ENCODE measurements around the gene DMBT1.

Gene DMBT1

DNA sequence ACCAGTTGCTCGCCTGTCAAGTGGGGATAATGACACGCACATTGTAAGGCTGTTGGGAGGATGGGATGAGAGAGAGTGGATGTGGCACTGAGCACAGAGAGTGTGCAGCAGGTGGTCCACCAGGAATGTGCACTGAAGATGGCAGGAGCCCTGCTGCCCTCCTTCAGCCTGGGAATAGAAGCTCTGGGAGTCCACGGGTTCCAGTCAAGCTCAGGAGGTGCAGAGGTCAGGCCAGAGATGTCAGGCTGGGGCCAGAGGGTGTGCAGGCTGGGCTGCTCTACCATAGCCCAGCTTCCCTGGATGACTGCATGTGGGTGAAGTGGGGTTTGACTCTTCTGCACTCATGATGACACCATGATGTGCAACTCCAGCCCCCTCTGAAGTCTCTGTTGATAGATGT, 80.4 kb downstream of the DMBT1 start:
- DNase-seq = peak in 1 of 10 donors; percentile 59
- intact Hi-C loops (cut with DNase I) = no loop called here

DNA sequence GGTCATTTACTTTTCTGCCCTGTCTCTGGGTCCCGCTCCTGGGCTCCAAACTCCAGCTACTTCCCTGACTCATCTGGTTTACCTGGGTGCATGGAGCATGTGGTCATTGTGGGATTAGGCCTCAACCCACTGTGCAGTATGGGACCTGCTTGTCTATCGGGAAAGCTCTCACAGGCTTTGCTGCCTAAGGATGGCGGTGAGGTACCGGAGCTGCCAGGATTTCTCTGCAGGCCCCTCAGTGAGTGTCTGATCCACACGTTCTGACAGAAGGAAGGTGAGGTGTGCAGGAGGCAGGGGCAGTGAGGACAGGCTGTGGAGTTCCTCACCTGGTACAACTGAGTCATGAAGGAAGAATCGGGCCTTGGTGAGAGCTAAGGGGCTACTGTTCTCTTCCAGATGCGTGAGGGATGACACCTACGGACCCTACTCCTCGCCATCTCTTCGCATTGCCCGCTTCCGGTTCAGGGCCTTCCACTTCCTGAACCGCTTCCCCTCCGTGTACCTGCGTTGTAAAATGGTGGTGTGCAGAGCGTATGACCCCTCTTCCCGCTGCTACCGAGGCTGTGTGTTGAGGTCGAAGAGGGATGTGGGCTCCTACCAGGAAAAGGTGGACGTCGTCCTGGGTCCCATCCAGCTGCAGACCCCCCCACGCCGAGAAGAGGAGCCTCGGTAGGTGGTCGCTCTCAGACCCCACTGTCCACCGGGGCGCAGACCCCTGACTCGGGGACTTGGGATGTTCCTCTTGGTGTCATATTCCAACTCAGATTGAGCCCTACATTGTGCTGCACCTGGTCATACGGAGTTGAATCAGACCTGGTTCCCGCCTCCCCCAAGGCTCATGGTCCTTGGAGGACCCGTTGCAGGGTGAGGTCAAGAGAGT, 82.4 kb downstream of the DMBT1 start:
- intact Hi-C loops (cut with DNase I) = no loop called here
- peak in 1 of 10 donors; percentile 31 for DNase-seq

DNA sequence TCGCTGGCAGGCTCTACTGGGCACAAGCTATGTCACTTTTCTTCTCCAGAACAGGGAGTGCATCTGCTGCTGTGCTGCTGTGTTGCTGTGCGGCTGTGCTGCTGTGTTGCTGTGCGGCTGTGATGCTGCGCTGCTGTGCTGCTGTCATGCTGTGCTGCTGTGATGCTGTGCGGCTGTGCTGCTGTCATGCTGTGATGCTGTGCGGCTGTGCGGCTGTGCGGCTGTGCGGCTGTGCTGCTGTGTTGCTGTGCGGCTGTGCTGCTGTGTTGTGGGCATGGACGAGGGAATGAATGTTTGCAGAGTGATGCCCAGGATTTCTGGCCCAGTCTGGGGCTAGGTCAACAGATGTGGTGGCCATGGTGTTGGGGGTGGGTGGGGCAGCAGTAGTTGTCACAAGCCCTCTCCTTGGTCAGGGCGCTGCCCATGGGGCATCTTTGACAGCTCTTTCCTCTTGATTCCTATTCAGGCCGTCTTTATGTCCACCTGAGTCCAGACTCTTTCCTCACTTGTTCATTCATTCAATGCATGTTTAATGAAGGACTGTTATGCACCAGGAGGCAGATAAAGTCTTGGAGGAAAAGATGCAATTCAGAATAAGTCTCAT, 83.5 kb downstream of the DMBT1 start:
- intact Hi-C loops (cut with DNase I) = no loop called here

DNA sequence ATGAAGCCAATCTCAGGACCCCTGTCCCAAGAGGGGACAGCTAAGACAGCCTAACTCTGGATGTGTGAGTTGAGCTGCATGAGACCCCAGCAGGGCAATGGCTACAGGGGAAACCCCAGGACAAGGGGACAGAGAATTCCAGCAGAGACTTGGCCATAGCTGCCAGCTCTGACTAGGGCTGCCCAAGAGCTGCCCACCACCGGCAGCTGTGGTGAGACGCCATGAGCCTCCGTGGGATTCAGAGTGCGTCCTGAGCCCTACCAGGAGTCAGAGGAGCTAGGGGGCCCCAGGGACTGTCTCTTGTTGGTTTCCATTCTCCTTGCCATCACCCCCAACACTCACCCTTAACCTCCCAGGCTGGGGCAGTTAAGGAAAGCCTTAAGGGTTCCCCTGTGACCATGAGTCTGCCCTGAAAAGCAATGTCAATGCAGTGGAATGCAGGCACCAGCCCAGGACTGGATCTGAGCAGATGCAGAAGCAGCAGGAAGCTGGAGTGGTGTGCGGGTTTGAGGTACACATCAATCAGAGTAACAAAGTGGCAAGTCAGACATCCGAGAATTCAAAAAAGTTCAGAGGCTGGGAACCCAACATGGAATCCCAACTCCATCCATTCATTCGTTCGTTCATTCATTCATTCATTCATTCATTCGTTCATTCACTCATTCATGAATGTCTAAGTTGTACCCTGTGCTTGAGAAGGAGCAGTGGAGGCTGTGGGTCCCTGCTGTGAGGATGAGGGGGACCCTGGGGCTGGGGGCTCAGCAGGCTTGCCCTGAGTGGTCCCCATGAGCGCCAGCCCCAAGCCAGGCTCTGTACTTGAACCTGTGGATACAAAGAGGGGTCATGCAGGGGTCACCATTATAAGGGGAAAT, 86.2 kb downstream of the DMBT1 start:
- DNase-seq = peak in 1 of 10 donors; percentile 51

More for the DNA sequence above, 83.5 kb downstream of the DMBT1 start:
- DNase-seq = peak in 1 of 10 donors; percentile 29

DNA sequence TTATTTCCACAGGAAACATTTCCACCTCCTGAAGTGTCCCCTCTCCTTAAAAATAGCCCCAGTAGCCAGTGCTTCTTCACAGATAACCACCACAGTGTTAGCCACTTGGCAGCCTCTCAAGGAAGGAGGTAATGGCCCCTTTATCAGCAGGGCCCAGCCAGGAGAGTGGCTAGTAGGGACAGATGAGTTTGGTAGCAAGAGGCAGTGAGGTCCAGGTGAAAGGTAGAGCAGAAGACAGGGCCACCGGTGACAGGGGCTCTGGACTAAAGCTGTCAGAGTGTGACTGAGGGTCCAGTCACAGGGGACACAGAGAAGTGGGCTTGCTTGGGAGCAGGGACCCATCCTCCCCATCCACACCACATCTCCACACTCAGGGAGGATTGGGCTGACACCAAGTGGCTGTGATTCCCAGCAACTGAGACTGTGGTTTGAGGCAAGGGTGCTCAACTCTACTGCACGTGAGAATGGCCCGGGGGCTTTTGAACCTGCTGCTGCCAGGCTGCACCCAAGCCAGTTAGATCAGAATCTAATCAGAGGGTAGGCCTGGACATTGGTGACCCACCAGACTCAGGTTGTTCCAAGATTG, 86.9 kb downstream of the DMBT1 start:
- peak in 1 of 10 donors; percentile 74 for DNase-seq
- intact Hi-C loops (cut with DNase I) = no loop called here

More for the DNA sequence above, 86.2 kb downstream of the DMBT1 start:
- intact Hi-C loops (cut with DNase I) = no loop called here

DNA sequence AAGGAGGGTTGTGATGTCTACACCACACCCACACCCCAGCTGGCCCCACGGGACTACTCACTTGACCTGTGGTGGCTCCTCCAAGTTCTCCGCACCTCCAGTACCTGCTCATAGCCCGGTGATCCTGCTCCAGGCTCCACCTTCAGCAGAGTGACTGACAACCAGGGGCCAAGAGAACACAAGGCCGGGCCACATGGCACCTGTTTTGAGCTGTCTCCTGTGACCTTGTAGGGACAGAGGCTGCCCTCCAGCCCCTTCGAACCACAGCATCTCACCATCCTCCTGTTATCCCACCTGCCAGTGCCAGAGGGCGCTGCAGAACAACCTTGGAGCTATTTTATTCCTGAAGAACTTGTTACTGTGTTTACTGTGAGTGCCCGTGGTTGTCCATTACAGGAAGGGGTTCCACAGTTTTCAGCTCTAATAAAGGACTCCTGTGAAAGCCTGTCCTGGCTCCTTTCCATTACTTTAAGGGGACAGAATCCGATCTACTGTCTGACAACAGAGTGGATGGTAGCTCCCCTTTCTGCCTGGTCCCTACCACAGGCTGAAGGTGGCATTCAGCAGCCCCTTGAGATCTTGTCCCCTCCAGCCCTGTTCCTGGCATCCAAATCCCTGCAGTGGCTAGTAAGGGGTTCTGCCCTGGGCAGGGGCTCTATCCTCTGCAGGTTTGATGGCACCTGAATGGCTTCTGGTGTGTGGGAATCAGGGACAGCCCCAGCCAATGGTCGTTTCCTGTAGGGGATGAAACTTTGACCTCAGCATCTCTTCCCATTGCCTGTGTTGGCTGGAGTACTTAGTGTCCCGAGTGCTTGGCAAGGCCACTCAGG, 88.3 kb downstream of the DMBT1 start:
- intact Hi-C loops (cut with DNase I) = loop anchor here (2.0 kb wide), 1 partner anchor 58 kb away; no protein-coding TSS in a partner anchor

DNA sequence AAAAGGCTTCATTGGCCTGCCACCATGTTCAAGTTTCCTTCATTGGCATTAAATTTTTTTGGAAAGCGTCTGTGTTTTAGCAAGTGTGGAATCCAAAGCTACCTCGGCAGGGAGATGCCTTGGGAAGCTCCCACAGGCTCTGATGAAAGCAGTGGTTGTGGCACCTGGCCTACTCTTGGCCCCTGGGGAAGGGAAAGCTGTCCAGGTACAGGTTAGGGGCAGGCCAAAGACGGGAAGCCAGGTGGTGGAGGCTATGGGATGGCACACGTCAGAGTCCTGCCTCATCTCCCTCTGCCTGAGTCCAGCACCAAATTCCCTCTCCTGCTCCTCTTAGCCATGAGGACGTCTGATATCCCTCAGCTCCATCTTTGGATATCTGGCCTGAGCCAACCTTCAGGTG, 89.3 kb downstream of the DMBT1 start:
- intact Hi-C loops (cut with DNase I) = loop anchor here (2.0 kb wide), 1 partner anchor 57 kb away; no protein-coding TSS in a partner anchor
- DNase-seq = peak in 1 of 10 donors; percentile 49

More for the DNA sequence above, 88.3 kb downstream of the DMBT1 start:
- peak in 7 of 10 donors; percentile 67 to 94 (median 69) for DNase-seq

DNA sequence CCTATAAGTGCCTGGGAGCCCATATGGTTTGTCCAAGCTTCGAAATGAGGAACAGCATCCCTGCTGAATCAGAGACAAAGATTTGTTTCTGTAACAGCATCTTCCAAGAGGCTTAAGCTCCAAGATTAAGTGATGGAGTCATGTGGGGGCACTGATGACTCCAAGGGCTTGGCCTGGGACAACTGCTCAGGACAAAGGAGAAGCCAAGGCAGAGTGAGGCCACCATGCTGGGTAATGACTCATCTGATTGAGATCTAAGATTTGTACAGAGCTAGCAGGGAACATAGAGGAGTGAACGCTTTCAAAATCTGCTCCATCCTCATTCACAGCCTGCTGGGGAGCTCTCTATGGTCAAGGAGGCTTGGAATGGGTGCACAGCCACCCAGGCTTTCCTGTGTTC, 89.8 kb downstream of the DMBT1 start:
- intact Hi-C loops (cut with DNase I) = no loop called here
- peak in 1 of 10 donors; percentile 45 for DNase-seq

DNA sequence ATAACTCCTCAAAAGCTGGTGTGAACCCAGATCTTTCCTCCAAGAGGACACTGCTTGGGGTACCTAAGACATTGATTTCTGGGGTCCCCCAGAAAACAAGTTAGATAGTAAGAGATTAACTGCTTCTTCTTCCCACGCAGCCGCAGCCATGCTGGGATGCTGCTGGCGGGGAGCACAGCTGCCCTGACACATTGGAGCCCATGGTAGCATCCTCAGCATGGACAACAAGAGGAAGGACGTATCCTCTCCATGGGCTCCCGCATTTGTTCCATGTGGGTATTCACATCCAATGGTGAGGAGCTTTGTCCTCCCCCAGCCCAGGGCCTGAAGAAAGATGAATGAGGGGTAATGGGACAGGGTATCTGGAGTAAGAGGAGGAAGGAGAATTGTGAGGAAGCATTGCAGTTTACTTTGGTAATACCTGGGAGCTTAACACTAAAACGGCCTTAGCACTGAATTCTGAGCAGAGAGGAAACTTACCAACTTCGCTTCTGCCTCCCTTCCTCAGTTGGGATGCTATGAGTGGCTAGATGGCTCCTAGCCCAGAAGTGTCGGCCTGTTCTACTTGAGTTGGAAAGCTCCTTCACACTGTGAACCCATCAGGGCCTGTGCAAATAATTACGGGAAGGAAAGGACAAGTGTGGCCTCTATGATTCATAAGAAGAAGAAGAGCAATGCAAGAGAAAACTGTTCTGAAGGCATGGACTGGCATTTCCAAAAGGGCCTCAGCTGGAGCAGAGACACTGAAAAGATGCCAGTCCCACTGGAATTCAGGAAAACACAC, 95.2 kb downstream of the DMBT1 start:
- intact Hi-C loops (cut with DNase I) = no loop called here
- peak in 1 of 10 donors; percentile 51 for DNase-seq

DNA sequence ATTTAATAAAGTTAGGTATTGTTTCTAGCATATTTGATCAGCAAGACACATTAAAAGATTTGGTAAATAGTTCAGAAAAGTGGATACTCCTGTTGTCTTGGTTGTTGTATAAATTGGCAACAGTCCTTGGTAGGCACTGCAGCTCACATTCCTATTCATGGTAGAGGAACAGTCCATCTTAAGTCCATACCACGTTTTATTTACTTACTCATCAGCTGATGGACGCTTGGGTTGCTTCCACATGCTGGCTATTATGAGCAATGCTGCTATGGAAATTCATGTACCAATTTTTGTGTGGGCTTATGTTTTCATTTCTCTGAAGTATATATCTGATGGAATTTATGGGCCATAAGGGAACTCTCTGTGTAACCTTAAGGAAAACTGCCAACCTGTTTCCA, 95.8 kb downstream of the DMBT1 start:
- intact Hi-C loops (cut with DNase I) = no loop called here
- DNase-seq = no peak

DNA sequence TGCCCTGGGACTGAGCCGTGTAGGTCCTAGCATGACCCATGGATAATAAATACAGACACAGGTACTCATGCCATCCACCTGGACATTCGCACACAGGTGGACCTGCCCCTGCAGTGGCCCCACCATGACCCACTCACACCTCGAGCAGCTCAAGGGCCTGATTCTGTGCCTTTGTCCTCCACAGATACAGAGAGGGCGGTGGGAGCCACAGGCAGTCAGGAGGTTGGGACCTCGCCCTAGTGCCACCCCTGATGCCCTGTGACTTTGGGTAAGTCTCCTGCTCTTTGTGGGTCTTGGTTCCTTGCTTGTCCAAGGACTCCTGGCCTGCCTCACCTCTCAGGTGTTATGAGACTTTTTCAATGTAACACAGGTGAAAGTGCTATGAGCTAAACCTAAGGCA, 96.2 kb downstream of the DMBT1 start:
- DNase-seq = peak in 1 of 10 donors; percentile 32
- intact Hi-C loops (cut with DNase I) = no loop called here

DNA sequence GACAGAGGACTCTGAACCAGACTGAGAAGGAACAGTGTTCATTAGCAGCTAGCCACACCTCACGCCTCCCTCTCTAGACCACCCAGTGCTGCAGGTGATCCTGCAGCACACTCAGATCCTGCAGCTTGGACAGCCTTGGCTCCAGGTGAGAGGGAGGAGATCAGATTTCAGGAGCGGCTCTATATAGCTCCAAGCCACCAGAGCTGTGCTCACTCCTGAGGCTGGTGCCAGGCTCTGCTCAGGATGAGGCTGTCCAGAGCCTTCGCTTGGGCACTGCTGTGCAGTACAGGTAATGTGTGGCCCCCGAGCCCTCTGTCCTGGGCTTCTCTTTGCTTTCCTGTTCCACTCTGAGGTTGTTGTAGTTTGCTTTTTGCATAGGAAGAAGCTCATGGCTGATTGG, 96.7 kb downstream of the DMBT1 start:
- peak in 1 of 10 donors; percentile 72 for DNase-seq
- intact Hi-C loops (cut with DNase I) = no loop called here

DNA sequence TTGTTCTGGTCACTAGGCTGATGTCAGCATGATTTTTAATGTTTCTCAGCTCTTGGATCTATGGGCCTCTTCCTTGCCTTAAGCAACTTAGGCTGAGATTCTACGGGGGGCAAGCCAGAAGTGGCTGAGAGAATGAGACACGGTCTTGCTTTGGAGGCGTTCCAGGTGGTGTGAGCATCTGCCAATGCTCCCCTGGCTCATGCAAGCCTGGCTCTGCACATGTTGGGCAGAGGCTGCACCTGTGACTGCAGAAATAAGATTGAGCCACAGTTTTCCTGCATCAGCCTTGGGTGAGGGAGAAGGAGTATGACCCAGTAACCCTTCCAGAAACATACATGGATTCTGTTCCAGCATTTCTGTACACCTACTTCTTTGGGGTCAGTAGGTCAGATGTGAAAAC, 97.2 kb downstream of the DMBT1 start:
- DNase-seq = peak in 1 of 10 donors; percentile 57
- intact Hi-C loops (cut with DNase I) = no loop called here

DNA sequence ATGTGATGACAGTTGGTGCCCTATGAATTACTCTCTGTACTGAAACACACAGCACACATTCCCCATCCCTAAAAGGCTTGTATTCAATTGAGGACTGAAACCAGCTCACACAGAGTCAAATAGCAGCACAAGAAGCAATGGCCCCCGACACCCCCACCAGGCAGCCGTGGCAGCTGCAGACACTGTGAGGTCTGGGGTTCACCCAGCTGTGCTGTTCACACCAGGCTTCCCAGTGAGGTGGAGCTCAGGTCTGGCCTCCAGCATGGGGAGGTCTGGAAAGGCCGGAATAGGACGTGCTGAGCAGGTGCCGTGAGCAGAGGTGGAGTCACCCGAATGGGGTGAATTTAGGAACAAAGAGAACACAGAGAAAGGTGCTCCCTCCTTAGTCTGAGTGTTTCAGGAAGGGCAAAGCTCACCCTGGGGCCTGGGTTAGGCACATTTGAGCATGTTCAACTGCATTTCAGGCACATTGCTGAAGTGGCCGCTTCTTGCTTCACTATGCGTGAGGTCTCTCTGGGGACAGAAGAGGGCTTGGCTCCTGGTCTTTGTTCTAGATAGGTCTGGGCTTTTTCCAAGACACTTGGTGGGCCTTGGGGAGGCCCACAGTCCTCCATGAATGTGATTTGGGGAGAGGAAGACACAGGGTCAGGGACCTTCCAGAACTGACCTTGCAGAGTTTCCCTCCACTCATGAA, 97.9 kb downstream of the DMBT1 start:
- intact Hi-C loops (cut with DNase I) = no loop called here
- DNase-seq = peak in 1 of 10 donors; percentile 73

DNA sequence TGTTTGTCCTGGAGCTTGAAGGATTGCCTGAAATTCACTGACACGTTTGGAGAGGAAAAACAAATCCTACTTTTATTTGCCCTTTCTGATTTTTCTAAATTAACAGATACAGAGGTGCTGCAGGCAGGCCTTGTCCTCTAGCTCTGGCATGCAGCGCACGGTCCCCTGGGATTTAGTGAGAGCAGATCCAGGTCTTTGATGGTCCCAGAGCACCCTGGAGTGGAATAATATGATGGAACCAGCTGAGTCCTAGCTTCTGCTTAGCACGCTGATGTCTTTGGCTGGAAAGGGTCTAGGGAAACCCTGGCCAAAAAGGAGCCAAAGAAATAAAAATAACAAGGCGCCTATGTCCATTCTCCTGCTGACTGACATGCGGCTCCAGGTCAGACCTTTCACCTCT, 98.6 kb downstream of the DMBT1 start:
- peak in 1 of 10 donors; percentile 53 for DNase-seq
- intact Hi-C loops (cut with DNase I) = no loop called here

DNA sequence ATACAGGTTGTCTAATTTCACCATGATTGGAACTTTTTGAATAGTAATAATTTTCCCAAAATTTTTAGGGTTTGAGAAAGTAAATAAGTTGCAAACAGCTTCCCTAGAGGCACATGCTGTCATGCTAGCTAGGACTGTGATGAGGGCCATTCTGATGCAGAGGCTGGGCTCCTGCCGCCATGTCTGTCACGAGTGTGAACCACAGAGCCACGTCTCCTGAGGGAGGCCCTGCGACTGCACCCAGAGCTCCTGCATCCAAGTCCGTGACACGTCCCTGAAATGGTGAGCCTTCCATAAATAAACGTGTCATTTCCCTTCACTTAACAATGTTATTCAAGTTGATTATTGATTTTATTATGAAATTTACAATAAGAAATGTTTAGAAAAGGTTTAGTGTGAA, 99.1 kb downstream of the DMBT1 start:
- intact Hi-C loops (cut with DNase I) = no loop called here
- peak in 1 of 10 donors; percentile 50 for DNase-seq

DNA sequence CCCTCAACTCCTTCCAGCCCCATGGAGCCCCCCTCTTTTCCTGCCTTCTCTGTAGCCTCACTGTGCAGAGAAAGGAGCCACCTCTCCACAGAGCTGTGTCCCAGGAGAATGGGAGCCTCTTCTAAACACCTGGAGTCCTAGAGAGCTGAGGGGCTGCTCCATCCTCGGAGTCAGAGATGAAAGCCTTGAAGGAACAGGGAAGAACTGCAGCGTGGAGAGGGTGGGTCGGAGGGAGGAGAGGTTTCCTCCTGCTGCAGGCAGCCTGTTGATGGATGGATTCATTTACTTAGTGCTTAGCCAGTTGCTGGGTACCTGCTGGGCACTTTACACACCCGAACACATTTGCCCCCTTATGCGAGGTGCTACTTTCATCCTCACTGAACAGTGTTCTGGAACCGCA, 100.1 kb downstream of the DMBT1 start:
- no peak for DNase-seq
- intact Hi-C loops (cut with DNase I) = no loop called here

DNA sequence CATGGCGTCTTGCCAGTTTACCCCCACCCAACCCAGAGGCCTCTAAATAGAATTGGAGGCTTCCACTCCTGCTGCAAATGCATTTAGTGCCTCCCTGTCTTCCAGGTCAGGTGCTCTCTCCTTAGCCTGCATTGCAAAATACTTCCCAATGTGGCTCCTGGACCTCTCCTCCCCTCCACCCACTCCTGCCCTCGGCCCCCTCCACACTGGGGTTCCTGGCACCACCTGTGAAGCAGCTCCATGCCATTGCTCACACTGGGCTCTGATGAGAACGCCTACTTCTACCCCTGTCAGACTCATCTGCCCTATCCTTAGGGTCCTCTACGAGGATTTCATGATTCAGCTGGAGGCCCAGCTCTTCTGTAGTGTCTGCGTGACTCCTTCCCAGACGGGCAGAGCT, 101.7 kb downstream of the DMBT1 start:
- DNase-seq = no peak
- intact Hi-C loops (cut with DNase I) = no loop called here
